Psoas muscle (tissue), 8 donors: Measurements from ENCODE around the gene MYO3B. TPM values are rescaled to one million over a fixed set of nuclear protein-coding genes. Genes with fewer than 3 reads are reported as not detected.
A peak's percentile ranks its signal among the peaks of the same experiment; 100 is the strongest.

ENCODE experiments used
- ATAC-seq, 4 donors: fragments of 200-7000 bp; cut with Tn5 transposase; one replicate each; pipeline ENCODE4 v1.9.1; 2020; ENCODE audit warnings: moderate library complexity in 3 of 4, mild to moderate bottlenecking in 2 of 4
- DNase-seq, 2 donors: peaks; one replicate each; pipeline ENCODE4 v3.0.0-alpha.2; 2020
- H3K27ac ChIP-seq: fragments of 200-600 bp; one replicate; pipeline ENCODE4 v1.8.0; 2022
- H3K27me3 ChIP-seq, 3 donors: fragments of 200-600 bp in 1 of 3; one replicate each; pipeline versions ENCODE4 v1.6.1 to v1.8.0; 2013 to 2022; ENCODE audit warnings: low read length in 2 of 3, mild to moderate bottlenecking in 2 of 3, moderate library complexity in 1 of 3; ENCODE audit not compliant: insufficient read depth in 3 of 3
- H3K36me3 ChIP-seq, 2 donors: fragments of 200-600 bp in 1 of 2; one replicate each; pipeline versions ENCODE4 v1.6.1 to v1.8.0; 2013 to 2022; ENCODE audit warnings: low read depth in 1 of 2, mild to moderate bottlenecking in 1 of 2, moderate library complexity in 1 of 2; ENCODE audit not compliant: insufficient read depth in 1 of 2
- H3K4me1 ChIP-seq: fragments of 200-600 bp; one replicate; pipeline ENCODE4 v1.8.0; 2022
- H3K4me3 ChIP-seq: fragments of 200-600 bp; one replicate; pipeline ENCODE4 v1.8.0; 2022; ENCODE audit warnings: mild to moderate bottlenecking
- H3K9me3 ChIP-seq: fragments of 200-600 bp; one replicate; pipeline ENCODE4 v1.8.0; 2022
- WGBS, 3 donors: extraction: QIAGEN DNeasy Blood & Tissue Kit; methylation state at CpG; one replicate each; pipeline versions ENCODE4 v1.1.6 to v1.1.7; 2013; 5-methylcytosine and 5-hydroxymethylcytosine counted together
- intact Hi-C, 2 donors: fragments of 100-400 bp; cut with DNase I; formaldehyde crosslinking; loops; one replicate each; pipeline versions ENCODE4 v1.11.0 to v1.14.2; 2022
- polyA plus RNA-seq, 3 donors: library from polyadenylated mRNA; stranded (reverse); fragments of 200-250 nt; gene quantifications; one replicate each; pipeline ENCODE4 v1.2.3, GENCODE V29; 2013
- total RNA-seq, 4 donors: library from RNA; stranded (reverse); fragmentation: NEBNext Ultra II Directional in 2 of 4; extraction: Animal tissue kit (Norgen Biotek cat#: 25700) in 2 of 4; gene quantifications; one replicate each; pipeline versions ENCODE4 v1.2.1 to v1.2.4, GENCODE V29; 2021 to 2023
- TF ChIP-seq, protein P1 (sequence below): fragments of 200-600 bp; IDR thresholded peaks from one replicate; pipeline ENCODE4 v1.8.0; 2022; ENCODE audit warnings: antibody characterized with exemption
- donor health status: healthy with polysubstance abuse.
- donor health status: DM: no; HTN: no; CAD: no; lungs with moderate emphysema.
- donor health status: Bipolar disorder and iron deficiency.
- donor health status: healthy.
- donor health status: DM: yes; HTN: yes; CAD: no.
- donor health status: DM: no; HTN: no; CAD: no.
- donor health status: DM: no; HTN: no; CAD: no.
- donor health status: DM: yes; HTN: yes; CAD: no.

MYO3B gene
- total and polyA plus RNA-seq, 7 donors = 0.04 to 0.32 TPM; not detected in 5

DNA sequence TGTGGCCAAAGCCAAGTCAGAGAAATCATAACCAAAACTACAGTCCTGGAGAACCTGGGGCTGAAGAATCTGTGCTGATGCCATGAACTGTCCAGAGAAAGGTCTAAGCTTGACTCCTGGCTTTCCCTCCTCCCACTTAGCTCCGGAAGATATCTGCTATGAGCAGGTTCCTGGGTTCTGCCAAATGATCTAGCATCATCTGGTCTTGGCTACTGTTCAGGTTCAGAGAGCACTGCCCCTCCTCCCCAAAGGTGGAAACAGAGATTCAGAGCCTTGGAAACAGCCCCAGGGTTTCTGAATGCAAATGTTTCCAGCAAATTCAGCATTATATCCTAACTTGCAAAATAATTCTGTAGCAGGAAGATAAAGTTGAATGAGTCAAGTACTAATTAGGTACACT is 317.9 kb downstream of the MYO3B start:
- DNase-seq = no peak
- Histone ChIP-seq H3K27ac (no peak overlapping the region), H3K36me3 (no peaks in the 10 kb centered on the region), H3K9me3 (no peaks in the 10 kb centered on the region), H3K4me1 (no peaks in the 10 kb centered on the region), H3K27me3 (no peaks in the 10 kb centered on the region), H3K4me3 (no peak overlapping the region)
- intact Hi-C loops = no loop called here
- no peak for ATAC-seq
- WGBS, 3 donors = 13 to 36% (median 18%) methylated on average over 1 of the region's 1 CpG
- TF ChIP-seq, protein P1, sequence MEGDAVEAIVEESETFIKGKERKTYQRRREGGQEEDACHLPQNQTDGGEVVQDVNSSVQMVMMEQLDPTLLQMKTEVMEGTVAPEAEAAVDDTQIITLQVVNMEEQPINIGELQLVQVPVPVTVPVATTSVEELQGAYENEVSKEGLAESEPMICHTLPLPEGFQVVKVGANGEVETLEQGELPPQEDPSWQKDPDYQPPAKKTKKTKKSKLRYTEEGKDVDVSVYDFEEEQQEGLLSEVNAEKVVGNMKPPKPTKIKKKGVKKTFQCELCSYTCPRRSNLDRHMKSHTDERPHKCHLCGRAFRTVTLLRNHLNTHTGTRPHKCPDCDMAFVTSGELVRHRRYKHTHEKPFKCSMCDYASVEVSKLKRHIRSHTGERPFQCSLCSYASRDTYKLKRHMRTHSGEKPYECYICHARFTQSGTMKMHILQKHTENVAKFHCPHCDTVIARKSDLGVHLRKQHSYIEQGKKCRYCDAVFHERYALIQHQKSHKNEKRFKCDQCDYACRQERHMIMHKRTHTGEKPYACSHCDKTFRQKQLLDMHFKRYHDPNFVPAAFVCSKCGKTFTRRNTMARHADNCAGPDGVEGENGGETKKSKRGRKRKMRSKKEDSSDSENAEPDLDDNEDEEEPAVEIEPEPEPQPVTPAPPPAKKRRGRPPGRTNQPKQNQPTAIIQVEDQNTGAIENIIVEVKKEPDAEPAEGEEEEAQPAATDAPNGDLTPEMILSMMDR = no peak

DNA sequence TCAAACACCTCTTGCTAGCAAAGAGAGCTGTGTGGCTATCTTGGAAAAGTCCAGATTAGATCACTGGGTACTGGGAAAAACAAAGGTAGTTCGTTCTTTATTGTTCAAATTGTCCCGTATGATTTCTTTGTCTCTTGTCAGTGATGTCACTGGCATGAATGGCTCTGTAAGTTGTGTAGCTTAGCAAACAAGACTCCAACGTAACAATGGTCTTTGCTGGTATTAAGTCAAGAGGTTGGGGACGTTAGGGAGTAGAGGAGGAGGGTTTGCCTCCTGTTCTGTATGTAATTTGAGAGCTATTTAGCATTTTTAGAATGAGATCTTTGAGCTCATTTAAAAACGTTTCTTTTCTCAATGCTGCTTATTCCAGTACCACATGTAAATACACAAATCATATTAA is 320.7 kb downstream of the MYO3B start:
- WGBS, 3 donors = 44 to 49% (median 48%) methylated on average over 5 of the region's 5 CpGs
- Histone ChIP-seq H3K9me3 (no peaks in the 10 kb centered on the region), H3K4me1 (no peaks in the 10 kb centered on the region), H3K4me3 (no peak overlapping the region), H3K36me3 (no peaks in the 10 kb centered on the region), H3K27ac (no peak overlapping the region), H3K27me3 (no peaks in the 10 kb centered on the region)
- ATAC-seq (no peak), DNase-seq (no peak)
- TF ChIP-seq, protein P1 = no peak
- intact Hi-C loops = no loop called here

- peaks cover 4% of the 10 kb centered on the region for H3K4me1 ChIP-seq
- no peaks in the 10 kb centered on the region for H3K36me3 ChIP-seq
- TF ChIP-seq, protein P1 = no peak
- intact Hi-C loops = no loop called here
- ATAC-seq (no peak), DNase-seq (no peak)
- H3K9me3 ChIP-seq = no peaks in the 10 kb centered on the region
- H3K27ac ChIP-seq = no peak overlapping the region
- no peaks in the 10 kb centered on the region for H3K27me3 ChIP-seq
- H3K4me3 ChIP-seq = no peak overlapping the region
- 87 to 96% (median 90%) methylated on average over 1 of the region's 1 CpG for WGBS, 3 donors
Observed at GRCh38 chr2:170500104-170500503, 322.2 kb downstream of the MYO3B start.

DNA sequence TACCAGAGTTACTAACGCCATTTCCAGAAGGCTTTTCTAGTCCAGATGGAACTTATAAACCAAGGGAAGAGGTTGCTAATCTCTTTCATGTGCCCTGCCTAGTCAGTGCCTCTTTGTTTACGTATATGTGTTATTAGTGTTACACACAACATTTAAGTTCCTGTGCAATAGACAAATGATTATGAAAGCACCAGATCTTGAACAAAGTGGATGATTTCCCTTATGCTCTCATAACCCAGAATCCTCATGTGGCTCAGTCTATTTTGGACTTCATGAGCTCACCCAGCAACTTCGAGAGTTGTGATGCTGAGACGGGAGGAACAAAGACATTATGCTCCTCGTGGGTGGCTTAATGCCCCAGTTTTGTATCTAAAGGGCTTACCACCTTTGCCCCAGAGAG is 322.8 kb downstream of the MYO3B start:
- H3K9me3 ChIP-seq = no peaks in the 10 kb centered on the region
- TF ChIP-seq, protein P1 = no peak
- WGBS, 3 donors = 31 to 35% (median 32%) methylated on average over 5 of the region's 5 CpGs
- intact Hi-C loops = no loop called here
- DNase-seq = no peak
- H3K4me1 ChIP-seq = peaks cover 4% of the 10 kb centered on the region
- peak overlapping the region; percentile 6 for H3K27ac ChIP-seq
- no peaks in the 10 kb centered on the region for H3K36me3 ChIP-seq
- no peaks in the 10 kb centered on the region for H3K27me3 ChIP-seq
- ATAC-seq = peak; percentile 66 to 86 (median 73)
- H3K4me3 ChIP-seq = no peak overlapping the region

- Histone ChIP-seq H3K9me3 (no peaks in the 10 kb centered on the region), H3K4me3 (no peak overlapping the region), H3K36me3 (no peaks in the 10 kb centered on the region), H3K4me1 (peaks cover 4% of the 10 kb centered on the region), H3K27me3 (no peaks in the 10 kb centered on the region), H3K27ac (no peak overlapping the region)
- intact Hi-C loops = no loop called here
- WGBS, 3 donors = 50 to 75% (median 68%) methylated on average over 6 of the region's 6 CpGs
- DNase-seq (no peak), ATAC-seq (no peak)
- TF ChIP-seq, protein P1 = no peak
Observed at GRCh38 chr2:170501421-170502043, 323.6 kb downstream of the MYO3B start.
